Keratinocyte (primary cell): Measurements from ENCODE around the gene TRAIP. TPM values are rescaled to one million over a fixed set of nuclear protein-coding genes. Genes with fewer than 3 reads are reported as not detected.

Experiments used
- DNase-seq: peaks from one replicate; pipeline ENCODE4 v3.0.0-alpha.2; 2011; ENCODE audit warnings: low read depth, missing footprints, low spot score
- FAIRE-seq: peaks from 2 replicates; lab custom pipeline; 2011; peaks lifted over from hg19 to GRCh38; lab: Jason Lieb, UNC
- H2AFZ ChIP-seq: 2 replicates; pipeline ENCODE4 v1.6.0; 2012; ENCODE audit warnings: low read length, control low read depth, inconsistent platforms; ENCODE audit not compliant: control insufficient read depth
- H3K27ac ChIP-seq: 2 replicates; pipeline ENCODE4 v1.5.1; 2011; ENCODE audit warnings: low read length; ENCODE audit not compliant: control insufficient read depth, insufficient read depth
- H3K27me3 ChIP-seq: 3 replicates; pipeline ENCODE4 v1.6.0; 2011; ENCODE audit warnings: low read length; ENCODE audit not compliant: control insufficient read depth, insufficient read depth; ENCODE audit errors: extremely low read depth
- H3K36me3 ChIP-seq, 2 experiments: 2 replicates in 1 of 2; 3 replicates in 1 of 2; pipeline ENCODE4 v1.5.1; 2011; ENCODE audit warnings: low read length in 2 of 2, mild to moderate bottlenecking in 1 of 2; ENCODE audit not compliant: control insufficient read depth in 2 of 2, insufficient read depth in 2 of 2; ENCODE audit errors: extremely low read depth in 1 of 2
- H3K4me1 ChIP-seq: 3 replicates; pipeline ENCODE4 v1.5.1; 2011; ENCODE audit warnings: low read length; ENCODE audit not compliant: control insufficient read depth, insufficient read depth; ENCODE audit errors: extremely low read depth
- H3K4me2 ChIP-seq: 3 replicates; pipeline ENCODE4 v1.6.0; 2011; ENCODE audit warnings: low read depth, low read length; ENCODE audit not compliant: control insufficient read depth, insufficient read depth; ENCODE audit errors: extremely low read depth
- H3K4me3 ChIP-seq, 3 experiments: fragments of 200-600 bp in 1 of 3; sonication (generic) in 1 of 3; 2 replicates in 2 of 3; 3 replicates in 1 of 3; pipeline ENCODE4 v1.5.1; 2011 to 2016; ENCODE audit warnings: low read length in 3 of 3, mild to moderate bottlenecking in 3 of 3, control low read depth in 2 of 3, inconsistent platforms in 1 of 3, low read depth in 1 of 3, mixed read lengths in 1 of 3, mixed run types in 1 of 3, moderate library complexity in 1 of 3; ENCODE audit not compliant: control insufficient read depth in 2 of 3, insufficient read depth in 2 of 3; ENCODE audit errors: extremely low read depth in 1 of 3
- H3K79me2 ChIP-seq: 2 replicates; pipeline ENCODE4 v1.6.0; 2012; ENCODE audit warnings: low read length; ENCODE audit not compliant: control insufficient read depth, insufficient read depth
- H3K9ac ChIP-seq: 3 replicates; pipeline ENCODE4 v1.6.0; 2011; ENCODE audit warnings: low read length; ENCODE audit not compliant: control insufficient read depth, insufficient read depth; ENCODE audit errors: extremely low read depth
- H3K9me1 ChIP-seq: 3 replicates; pipeline ENCODE4 v1.6.0; 2011; ENCODE audit warnings: low read length; ENCODE audit not compliant: control insufficient read depth, insufficient read depth; ENCODE audit errors: extremely low read depth
- H3K9me3 ChIP-seq: 2 replicates; pipeline ENCODE4 v1.5.1; 2012; ENCODE audit warnings: low read depth, low read length; ENCODE audit not compliant: control insufficient read depth
- H4K20me1 ChIP-seq: 3 replicates; pipeline ENCODE4 v1.6.0; 2011; ENCODE audit warnings: low read length; ENCODE audit not compliant: control insufficient read depth, insufficient read depth; ENCODE audit errors: extremely low read depth
- CTCF ChIP-seq, 3 experiments: IDR thresholded peaks in 1 of 3; conservative IDR thresholded peaks in 1 of 3; optimal IDR thresholded peaks in 1 of 3; 2 replicates in 2 of 3; 3 replicates in 1 of 3; pipeline versions ENCODE3 to v1.5.1; 2011; ENCODE audit warnings: low read length in 3 of 3, mild to moderate bottlenecking in 3 of 3, moderate library complexity in 2 of 3, control low read depth in 1 of 3, inconsistent platforms in 1 of 3; ENCODE audit not compliant: insufficient read depth in 2 of 3; ENCODE audit errors: extremely low read depth in 1 of 3
- EZH2 ChIP-seq: IDR thresholded peaks from one replicate; pipeline ENCODE4 v1.6.1; 2012; ENCODE audit warnings: inconsistent platforms, mild to moderate bottlenecking, low read length, moderate library complexity
- dilution Hi-C: fragments of 300-500 bp; cut with MboI; formaldehyde crosslinking; loops from one replicate; pipeline ENCODE4 v1.7.0; 2020; ENCODE audit warnings: low sequenced_read_pairs; ENCODE audit not compliant: extremely low pct_ligation_motif_present
- polyA plus RNA-seq, 5 experiments: library from polyadenylated mRNA; depleted of rRNA in 3 of 5; stranded (reverse) in 3 of 5; stranded (forward) in 1 of 5; unstranded in 1 of 5; fragments of >200 nt; gene quantifications; 1 replicate in 1 of 5; 2 replicates in 3 of 5; 3 replicates in 1 of 5; pipeline versions ENCODE4 v1.2.1 to v1.2.3, GENCODE V29; 2011 to 2012; ENCODE audit warnings: missing spikeins in 2 of 5, low read depth in 1 of 5, low replicate concordance in 1 of 5

Gene TRAIP
- polyA plus RNA-seq, 1 donor (not counting 4 experiments of a cell fraction or from before 2014, with no cell fraction given): 5.8 TPM

- peak overlapping the region; percentile 94 for H3K4me2 ChIP-seq
- FAIRE-seq (no peak), DNase-seq (peak; percentile 53)
- H3K9me3 ChIP-seq: no peaks in the 10 kb centered on the region
- peaks cover 12% of the 10 kb centered on the region for H3K4me1 ChIP-seq
- H2AFZ ChIP-seq: no peak overlapping the region
- no peaks in the 10 kb centered on the region for H4K20me1 ChIP-seq
- H3K79me2 ChIP-seq: peaks cover 31% of the 10 kb centered on the region
- peak overlapping the region; percentile 96 for H3K27ac ChIP-seq
- TF ChIP-seq EZH2 (no peak), CTCF (optimal IDR thresholded peaks at IDR 0.05 in 1 of 3, IDR thresholded peaks at IDR 0.05 in 1 of 3, conservative IDR thresholded peaks at IDR 0.05 in 1 of 3; ENCODE audit: extremely low read depth in 1 of 3, insufficient read depth in 2 of 3, low read length in 3 of 3) (no peak)
- no peaks in the 10 kb centered on the region for H3K27me3 ChIP-seq
- peak overlapping the region in 1 of 3 experiments; percentile 97 for H3K4me3 ChIP-seq
- H3K36me3 ChIP-seq: peaks cover 0 to 8% of the 10 kb centered on the region in 2 experiments
- H3K9ac ChIP-seq: peak overlapping the region; percentile 91
- dilution Hi-C loops: no loop called here
- H3K9me1 ChIP-seq: no peaks in the 10 kb centered on the region
Measured at GRCh38 chr3:49787182-49787464, 69.2 kb downstream of the TRAIP start.

- no peaks in the 10 kb centered on the region for H3K9me1 ChIP-seq
- peak within 1 kb of the TSS; percentile 96 for H2AFZ ChIP-seq
- H3K27ac ChIP-seq: peak within 1 kb of the TSS; percentile 96
- FAIRE-seq (peak; percentile 92), DNase-seq (peak; percentile 99)
- TF ChIP-seq CTCF (optimal IDR thresholded peaks at IDR 0.05 in 1 of 3, IDR thresholded peaks at IDR 0.05 in 1 of 3, conservative IDR thresholded peaks at IDR 0.05 in 1 of 3; ENCODE audit: extremely low read depth in 1 of 3, insufficient read depth in 2 of 3, low read length in 3 of 3) (no peak), EZH2 (no peak)
- peaks cover 33% of the 10 kb centered on the region for H3K79me2 ChIP-seq
- no peaks in the 10 kb centered on the region for H4K20me1 ChIP-seq
- dilution Hi-C loops: no loop called here
- peaks cover under 1 to 9% of the 10 kb centered on the region in 2 experiments for H3K36me3 ChIP-seq
- peaks cover 12% of the 10 kb centered on the region for H3K4me1 ChIP-seq
- peak within 1 kb of the TSS; percentile 86 to 97 (median 93) for H3K4me3 ChIP-seq
- peak within 1 kb of the TSS; percentile 99 for H3K4me2 ChIP-seq
- peak within 1 kb of the TSS; percentile 91 for H3K9ac ChIP-seq
- H3K9me3 ChIP-seq: no peaks in the 10 kb centered on the region
- H3K27me3 ChIP-seq: no peaks in the 10 kb centered on the region
Measured at GRCh38 chr3:49786357-49787181, 69.8 kb downstream of the TRAIP start, which contains the start of gene IP6K1. IP6K1 (minus strand) TSS chr3:49786542; CDS start chr3:49748040, 38,502 bp downstream.
